Measurements from ENCODE around the gene GPC5.
"Not testable (repeated sequence)": the region's sequence is repeated elsewhere in the genome, so short reads cannot be mapped to it uniquely, and the experiment has no call there.

Gene GPC5

DNA sequence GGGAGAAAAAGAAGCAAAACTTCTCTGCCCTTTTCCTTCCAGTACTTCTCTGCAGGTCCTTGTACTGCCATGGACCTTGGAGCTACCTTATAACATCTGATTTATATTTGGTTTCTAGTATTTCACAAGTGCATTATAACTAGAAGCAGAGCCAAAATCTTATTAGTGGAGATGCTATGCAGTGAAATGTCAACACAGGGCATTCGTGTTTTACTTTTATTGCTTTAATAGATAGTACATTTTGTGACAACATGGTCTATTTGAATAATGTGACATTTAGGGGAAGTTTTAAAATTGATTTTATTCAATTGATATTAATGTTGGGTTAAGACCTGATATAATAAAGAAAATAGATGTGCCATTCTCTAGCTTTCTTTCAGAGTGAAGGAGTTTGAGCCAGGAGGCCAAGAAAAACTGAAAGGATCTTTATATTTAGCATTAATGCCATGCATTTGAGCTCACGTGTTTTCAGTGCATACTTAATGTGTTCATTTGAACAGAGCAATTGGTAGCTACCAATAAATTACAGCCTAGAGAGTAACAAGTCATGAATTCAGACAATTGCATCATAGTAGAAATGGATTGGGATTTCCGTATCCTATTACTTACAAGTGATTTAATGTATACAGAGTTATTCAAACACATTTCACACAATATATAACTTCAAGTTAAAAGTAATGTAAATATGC, 863.8 kb downstream of the GPC5 start:
- no peak for DNase-seq (ENCODE audit: low spot score)

DNA sequence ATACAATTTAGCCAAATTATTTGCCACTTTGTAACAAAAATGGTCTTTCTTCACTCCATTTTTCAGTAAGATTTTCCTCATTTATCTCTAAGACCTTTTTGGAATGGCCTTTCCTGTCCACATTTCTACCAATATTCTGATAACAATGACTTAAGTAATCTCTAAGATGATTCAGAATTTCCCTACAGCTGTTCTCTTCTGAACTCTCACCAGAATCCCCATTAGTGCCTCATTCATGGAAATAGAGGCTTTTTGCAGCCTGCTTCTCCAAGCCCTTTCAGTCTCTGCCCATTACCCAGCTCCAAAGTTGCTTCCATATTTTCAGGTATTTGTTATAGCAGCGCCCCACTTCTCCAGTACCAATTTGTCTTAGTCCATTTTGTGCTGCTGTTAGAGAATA, 867.0 kb downstream of the GPC5 start:
- DNase-seq (ENCODE audit: low spot score): no peak

DNA sequence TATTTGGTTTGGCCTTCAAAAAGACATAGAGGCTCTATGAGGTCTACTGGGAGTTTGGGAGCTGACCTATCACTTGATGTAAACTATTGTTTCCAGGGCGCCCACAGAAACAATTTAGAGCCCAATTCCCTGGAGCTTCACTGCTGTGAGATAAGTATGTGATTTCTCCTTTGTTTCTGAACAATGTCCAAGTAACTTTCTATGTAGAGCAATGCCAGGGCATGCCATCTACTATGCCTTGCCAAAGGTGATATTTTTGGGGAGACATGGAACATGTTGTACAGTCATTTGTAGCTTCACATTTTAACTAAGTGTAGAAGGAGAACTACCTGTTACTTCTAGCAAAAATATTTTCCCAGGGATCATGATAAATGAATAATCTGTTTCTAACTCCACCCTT, 872.6 kb downstream of the GPC5 start:
- no peak for DNase-seq (ENCODE audit: low spot score)

DNA sequence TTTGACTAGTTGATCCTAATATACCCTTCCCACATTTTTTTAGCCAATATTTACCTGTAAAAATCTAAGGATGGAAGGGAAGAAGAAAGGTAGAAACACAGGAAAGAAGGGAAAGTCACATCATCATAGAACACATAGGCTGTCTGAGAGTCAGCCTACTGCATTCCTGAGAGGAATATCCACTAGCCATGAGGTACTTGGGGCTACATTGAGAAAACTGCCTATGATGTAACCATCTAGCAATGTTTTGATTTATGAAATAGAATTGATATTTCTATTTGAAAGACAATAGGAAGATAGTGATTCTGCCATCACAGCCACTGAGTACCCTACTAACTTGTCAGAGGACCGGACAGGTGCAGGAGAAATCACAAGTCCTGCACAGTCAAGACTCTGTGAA, 873.8 kb downstream of the GPC5 start:
- no peak for DNase-seq (ENCODE audit: low spot score)

DNA sequence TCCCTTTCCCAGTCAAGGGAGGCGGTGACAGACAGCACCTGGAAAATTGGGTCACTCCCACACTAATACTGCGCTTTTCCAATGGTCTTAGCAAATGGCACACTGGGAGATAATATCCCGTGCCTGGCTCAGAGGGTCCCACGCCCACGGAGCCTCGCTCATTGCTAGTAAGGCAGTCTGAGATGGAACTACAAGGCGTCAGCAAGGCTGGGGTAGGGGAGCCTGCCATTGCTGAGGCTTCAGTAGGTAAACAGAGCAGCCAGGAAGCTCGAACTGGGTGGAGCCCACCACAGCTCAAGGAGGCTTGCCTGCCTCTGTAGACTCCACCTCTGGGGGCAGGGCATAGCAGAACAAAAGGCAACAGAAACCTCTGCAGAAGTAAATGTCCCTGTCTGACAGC, 882.6 kb downstream of the GPC5 start:
- DNase-seq (ENCODE audit: low spot score): not testable (repeated sequence)

DNA sequence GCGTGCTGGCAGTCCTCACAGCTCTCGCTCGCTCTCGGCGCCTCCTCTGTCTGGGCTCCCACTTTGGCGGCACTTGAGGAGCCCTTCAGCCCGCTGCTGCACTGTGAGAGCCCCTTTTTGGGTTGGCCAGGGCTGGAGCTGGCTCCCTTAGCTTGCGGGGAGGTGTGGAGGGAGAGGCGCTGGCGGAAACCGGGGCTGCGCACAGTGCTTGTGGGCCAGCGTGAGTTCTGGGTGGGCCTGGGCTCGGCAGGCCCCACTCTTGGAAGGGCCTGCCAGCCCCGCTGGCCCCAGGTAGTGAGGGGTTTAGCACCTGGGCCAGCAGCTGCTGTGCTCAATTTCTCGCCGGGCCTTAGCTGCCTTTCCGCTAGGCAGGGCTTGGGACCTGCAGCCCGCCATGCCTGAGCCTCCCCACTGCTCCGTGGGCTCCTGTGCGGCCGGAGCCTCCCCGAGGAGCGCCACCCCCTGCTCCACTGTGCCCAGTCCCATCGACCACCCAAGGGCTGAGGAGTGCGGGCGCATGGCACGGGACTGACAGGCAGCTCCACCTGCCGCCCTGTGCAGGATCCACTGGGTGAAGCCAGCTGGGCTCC, 892.4 kb downstream of the GPC5 start:
- not testable (repeated sequence) for DNase-seq (ENCODE audit: low spot score)

DNA sequence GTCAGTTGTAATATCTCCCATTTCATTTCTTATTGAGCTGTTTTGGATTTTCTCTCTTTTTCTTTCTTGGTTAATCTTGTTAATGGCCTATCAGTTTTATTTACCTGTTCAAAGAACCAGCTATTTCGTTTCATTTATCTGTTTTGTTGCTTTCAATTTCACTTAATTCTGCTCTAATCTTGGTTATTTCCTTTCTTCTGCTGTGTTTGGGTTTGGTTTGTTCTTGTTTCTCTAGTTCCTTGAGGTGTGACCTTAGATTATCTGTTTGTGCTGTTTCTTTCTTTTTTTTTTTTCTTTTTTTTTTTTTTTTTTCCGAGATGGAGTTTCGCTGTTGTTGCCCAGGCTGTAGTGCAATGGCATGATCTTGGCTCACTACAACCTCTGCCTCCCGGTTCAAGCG, 896.1 kb downstream of the GPC5 start:
- DNase-seq (ENCODE audit: low spot score): not testable (repeated sequence)

DNA sequence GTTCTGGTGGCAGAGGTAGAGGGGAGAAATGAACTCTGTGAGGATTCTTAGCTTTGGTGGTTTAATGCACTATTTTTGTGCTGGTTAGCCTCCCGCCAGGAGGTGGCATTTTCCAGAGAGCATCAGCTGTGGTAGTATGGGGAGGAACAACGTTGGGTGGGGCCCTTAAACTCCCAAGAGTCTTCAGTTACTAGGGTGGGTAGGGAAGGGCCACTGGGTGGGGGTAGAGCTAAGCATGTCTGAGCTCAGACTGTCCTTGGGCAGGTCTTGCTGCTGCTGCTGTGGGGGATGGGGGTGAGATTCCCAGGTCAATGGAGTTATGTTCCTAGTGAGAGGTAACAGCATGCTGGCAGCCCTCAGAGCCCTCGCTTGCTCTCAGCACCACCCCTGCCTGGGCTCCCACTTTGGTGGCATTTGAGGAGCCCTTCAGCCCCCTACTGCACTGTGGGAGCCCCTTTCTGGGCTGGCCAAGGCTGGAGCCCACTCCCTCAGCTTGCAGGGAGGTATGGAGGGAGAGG, 897.8 kb downstream of the GPC5 start:
- not testable (repeated sequence) for DNase-seq (ENCODE audit: low spot score)

DNA sequence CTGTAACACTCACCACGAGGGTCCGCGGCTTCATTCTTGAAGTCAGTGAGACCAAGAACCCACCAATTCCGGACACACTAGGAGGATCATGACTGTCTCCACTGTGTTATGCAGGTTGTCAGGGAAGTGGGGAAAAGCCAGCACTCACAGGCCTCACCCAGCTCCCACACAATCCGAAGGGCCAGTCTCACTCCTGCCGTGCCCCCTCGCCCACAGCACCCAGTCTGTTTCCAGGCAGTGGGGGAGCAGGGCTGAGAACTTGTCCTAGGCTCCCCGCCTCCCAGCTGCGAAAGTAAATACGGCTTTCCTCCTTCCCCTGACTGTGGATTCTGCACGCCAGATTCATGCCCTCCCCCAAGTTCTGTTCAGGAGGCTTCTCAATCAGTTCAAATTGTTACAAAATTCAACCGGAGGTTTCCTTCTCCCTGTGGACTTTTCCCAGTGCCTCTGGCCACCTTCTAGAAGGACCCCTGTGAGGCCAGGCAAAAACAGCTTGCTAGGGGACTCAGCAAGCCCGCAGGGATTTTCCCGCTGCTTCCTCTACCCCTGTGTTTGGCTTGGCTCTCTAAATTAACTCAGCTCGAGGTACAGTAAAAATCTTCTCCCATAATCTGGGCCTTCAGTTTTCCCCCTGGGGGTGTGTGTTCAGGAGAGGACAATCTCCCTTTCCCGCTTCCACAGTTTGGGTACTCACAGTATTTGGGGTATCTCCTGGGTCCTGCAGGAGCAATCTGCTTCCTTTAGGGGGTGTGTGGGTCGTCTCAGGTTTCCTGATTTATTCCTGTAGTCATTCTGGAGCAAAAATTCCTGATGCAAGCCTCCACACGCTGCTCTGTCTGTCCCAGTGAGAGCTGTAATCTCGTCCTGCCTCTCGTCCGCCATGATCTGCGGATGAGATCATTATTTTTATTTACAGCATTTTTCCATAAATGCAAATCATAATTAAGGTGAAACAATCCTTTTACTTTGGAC, 899.8 kb downstream of the GPC5 start:
- no peak for DNase-seq (ENCODE audit: low spot score)

DNA sequence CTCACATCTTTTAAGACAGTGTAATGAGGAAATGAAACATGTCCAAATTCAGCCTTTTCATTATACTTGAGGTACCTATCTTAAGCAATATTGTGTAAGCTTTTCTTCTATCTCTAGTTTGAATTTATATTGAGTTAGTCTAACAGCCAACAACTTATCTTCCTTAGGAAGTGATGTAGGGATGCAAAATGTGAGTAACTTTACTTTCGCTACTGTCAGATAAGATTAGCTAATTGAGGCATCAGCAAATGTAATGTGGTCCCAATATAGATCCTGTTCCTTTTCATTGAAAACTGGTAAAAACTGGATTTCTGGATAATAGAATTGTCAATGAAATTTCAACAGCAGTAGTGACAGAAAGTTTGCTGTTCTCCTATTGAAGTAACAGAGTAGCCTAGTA, 902.2 kb downstream of the GPC5 start:
- DNase-seq (ENCODE audit: low spot score): no peak

DNA sequence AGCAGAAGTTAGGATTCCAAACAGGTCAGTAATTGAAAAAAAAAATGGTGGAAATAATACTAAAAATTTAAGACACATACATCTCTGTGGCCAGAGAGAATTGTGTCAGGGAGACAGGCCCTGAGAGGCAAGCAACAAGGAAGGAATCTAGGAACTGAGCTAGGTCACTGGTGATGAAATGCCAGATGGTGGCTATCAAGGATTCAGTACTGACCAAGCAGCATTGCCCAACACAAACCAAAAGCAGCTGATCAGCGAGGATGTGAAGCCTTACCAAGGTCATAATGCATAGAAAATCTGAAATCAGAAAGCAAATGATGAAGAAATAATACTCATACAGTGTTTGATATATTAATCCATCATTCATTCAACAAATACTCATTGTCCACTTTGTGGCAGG, 905.0 kb downstream of the GPC5 start:
- DNase-seq (ENCODE audit: low spot score): no peak

DNA sequence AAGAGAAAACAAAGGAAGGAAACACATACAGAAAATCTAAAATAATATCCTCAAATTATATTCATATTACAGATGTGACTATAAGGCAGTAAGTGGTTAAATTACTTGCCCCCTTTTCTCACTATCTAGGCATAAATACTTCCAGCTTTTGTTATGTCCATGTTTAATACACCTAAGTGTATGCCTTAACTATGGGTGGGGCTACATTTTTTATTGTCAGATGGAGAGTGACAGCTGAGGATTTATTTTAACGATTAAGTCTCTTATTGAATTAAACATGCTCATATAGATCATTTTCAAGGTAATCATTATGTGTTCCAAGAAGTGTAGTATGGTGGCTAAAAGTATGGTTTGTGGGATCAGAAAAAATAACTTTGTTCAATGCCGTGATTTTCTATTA, 909.3 kb downstream of the GPC5 start:
- DNase-seq (ENCODE audit: low spot score): no peak

DNA sequence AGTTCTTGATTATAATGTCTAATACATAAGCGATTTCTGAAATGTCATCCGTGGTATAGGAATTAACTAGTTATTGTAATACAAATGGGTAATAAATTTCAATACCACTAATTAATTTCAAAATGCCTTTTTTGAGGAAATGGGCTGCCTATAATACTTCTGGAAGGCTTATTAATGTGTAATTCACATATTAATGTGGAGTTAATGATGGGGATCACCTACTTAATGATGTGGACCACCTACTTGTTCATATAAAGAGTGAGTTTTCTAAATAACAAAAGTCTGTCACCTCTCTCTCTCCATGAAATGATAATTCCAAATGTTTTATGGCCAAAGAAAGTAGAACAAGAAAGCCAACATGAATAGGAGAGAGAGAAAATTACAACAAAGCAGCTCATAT, 914.4 kb downstream of the GPC5 start:
- no peak for DNase-seq (ENCODE audit: low spot score)

DNA sequence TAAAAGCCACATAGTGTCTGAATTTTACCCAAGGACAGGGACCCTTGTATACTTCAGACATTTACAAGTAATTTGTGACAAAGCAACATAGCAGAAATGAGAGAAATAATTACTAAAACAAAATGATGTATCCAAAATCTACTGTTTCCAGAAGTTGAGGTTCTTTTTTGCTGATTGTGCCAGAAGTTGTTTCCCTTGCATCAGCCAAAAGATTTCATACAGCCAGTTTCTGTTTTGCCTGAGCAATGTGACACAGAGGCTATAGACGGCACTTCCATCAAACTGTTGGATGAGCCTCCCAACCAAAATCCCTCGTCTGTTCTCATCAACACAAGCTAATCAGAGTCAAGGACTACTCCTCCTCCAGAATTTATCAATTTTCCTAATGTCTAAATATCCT, 915.0 kb downstream of the GPC5 start:
- no peak for DNase-seq (ENCODE audit: low spot score)

DNA sequence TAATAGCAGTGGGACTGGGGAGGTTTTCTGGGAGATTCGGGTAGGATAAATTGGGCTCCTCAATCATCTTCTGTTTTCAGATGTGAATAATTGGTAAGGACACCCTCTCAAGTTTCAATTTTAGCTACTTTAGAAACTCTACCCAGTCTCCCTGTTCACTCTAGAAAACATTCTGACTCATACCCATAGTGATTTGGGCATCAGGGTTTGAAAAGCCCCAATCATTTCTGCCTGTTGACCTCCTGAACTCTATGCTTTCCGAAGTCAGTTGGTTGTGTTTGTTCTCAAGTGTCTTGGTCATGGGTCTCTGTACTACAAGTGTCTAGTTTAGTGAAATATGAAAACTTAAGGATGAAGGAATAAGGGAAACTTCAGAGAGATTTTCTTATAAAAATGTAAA, 916.8 kb downstream of the GPC5 start:
- DNase-seq (ENCODE audit: low spot score): no peak

DNA sequence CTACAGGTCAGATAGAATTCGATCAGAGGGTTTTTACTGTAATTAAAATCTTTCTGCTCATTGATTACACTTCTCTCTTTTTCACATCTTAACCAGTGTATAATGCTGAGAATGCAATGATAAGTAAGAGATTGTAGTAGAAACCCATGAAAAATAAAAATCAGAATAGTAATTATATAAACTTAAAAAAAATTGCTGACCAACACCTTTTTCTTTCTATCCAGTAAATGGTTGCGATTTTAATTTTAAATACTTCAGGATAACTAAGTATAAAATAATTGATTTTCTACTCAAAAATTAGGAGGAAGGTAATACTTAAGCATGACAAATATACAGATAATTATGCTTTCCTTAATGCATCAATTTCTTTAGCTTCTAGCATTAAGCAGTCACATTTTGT, 917.6 kb downstream of the GPC5 start:
- DNase-seq (ENCODE audit: low spot score): no peak

DNA sequence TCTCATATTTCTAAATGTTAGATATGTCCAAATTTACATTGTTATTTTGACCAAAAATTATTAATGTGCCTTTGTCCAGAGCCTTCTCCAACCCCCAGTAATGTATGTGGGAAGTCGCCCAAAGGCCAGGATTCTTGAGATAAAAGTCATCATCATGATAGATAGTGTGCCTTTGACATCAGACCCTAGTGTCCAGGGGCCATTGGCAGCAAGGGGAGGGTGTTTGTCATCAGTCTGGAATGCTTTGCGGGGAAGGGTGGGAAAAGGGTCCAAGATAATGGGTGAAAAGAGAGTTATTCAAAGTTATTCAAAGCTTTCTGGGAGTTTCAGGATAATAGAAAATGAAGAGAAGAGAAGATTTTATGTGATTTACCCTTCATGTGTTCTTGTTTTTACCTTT, 918.6 kb downstream of the GPC5 start:
- no peak for DNase-seq (ENCODE audit: low spot score)

DNA sequence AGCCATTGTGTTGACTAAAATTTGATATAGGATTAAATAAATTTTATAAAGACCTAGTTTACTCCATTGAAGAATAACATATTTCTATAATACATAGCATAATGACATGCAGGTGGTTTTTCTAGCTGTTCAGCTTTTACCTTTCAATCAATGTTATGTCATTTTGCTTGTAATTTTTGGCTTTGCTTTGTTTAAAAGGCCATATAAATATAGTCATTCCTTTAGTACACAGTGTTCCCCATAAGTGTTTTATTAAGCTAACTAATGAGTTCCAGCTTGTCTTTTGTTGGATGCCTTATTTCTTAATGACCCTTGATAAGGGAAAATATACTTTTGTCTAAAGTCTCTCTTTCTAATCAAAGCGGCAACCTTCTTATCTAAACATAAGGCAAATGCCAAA, 921.9 kb downstream of the GPC5 start:
- no peak for DNase-seq (ENCODE audit: low spot score)

DNA sequence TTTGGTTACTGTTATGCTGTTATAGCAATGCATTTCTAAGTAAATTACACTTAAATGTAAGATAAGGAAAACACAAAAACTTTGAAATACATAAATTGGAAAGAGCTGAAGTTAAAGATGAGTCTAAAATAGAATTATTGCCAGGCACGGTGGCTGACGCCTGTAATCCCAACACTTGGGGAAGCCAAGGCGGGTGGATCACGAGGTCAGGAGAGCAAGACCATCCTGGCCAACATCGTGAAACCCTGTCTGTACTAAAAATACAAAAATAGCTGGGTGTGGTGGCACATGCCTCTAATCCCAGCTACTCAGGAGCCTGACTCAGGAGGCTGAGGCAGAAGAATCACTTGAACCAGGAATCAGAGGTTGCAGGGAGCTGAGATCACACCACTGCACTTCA, 922.8 kb downstream of the GPC5 start:
- DNase-seq (ENCODE audit: low spot score): no peak

DNA sequence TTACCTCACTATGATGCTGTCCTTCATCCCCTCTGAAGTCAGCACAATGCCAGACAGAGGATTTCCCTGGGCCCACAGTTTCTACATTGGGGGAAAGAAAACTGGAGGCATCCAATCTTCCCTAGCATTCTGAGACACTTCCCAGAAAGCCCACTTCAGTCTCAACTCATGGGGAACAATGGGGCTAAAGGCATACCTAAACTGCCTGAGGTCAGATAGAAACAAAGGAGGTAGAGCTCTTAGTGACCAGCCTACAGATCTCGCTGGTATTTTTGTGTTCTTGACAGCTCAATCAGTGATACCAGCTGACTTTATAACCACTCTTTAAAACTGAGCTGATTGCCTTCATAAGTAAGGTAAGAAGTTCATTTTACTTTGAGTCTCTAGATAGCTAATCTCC, 947.2 kb downstream of the GPC5 start:
- DNase-seq (ENCODE audit: low spot score): no peak

DNA sequence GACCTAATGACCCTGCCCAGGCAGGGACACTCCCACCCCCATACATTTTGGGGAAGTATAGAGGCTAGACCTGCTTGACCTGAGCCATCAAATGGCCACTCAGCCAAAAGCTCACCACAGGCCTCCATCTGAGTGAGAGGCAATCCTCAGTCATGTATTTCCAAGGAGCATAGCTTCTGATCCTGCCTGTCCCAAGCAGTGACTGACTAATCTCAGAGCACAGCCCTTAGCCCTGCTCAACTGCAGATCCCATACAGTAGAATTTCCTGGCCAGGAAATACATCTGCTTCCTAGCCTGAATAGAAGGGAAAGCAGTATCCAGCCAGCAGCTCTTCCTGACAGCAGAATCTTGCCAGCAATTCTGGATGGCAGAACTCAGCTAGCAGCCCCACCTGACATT, 947.6 kb downstream of the GPC5 start:
- DNase-seq (ENCODE audit: low spot score): no peak

DNA sequence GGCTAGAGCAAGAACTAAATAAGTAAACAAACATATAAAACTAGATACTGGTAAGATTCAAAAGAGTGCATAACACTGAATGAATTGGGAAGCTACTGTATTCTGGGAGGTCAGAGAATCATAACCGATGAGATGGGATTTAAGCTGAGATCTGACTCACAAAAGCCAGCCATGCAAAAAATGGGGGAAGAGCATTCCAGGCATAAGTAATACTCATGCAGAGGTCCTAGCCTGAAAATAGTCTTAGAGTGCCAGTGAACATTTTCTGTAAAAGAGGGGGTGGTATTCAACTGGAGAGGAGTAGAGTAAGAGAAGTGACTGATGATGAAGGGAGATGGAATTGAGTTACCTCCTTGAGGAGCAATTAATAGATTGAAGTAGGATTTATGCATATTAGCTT, 956.2 kb downstream of the GPC5 start:
- DNase-seq (ENCODE audit: low spot score): no peak

DNA sequence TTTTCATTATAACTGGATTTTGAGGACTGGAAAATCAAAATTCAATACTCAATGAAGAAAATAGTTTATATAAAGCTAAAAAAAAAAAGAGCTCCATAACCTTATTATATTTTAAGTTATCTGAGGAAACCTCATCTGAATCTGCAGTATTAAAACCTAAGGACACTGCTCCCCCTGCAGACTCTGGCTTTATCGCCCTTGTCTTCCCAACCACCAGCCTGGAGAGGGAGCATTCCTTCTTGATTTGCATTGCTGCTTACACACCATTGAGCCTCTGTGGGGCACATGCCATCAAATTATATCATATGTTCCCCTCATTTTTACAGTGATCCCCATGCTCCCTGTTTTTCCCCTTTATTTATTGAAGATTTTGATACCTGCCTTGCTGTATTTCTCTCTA, 956.8 kb downstream of the GPC5 start:
- peak; percentile 3 for DNase-seq (ENCODE audit: low spot score)

All from globus pallidus (tissue), 1 donor.